Measurements from ENCODE around the gene SKP1. TPM values are rescaled to one million over a fixed set of nuclear protein-coding genes. Genes with fewer than 3 reads are reported as not detected.

Gene SKP1
- total RNA-seq, 1 donor from 2014 or later: 399 TPM

DNA sequence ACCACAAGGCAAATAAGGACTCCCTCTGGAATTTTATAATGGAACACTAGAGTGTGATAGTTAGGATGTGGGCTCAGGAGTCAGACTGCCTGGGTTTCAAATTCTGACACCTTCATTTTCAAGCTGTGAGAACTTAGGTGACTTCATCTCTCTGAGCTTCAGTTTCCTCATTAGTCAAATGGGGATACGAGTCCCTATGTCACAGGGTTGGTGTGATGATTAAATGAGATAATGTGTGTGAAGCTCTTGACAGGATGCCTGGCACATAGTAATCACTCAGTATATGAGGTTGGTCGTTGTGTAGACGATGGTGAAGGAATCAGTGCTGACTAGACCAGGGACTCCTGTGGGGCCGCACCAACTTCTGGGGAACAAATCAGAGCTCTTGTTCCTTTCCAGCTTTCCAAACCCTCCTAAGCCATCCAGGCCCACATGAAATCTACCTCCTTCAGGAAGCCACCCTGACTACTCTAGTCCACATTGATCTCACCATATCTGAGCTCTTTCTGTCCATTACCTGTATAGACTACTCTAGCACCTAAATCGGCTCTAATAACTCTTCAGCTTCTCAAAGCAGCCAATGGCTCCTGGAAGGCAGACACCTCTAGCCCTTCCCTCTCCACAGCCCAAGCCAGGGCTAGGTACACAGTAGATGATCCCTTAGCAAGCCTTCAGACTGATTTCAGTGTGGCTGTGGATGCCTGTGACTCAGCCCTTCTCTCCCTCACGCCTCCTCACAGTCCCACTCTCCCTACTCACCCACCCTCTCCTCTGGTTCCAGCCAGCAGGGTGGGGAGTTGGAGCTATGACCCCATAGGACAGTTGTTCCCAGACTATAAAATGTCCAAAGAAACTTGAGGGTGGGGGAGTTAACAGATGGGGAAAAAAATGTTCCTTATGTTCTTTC lies 64.8 kb downstream of the SKP1 start:
- no peak overlapping the region for H3K27ac ChIP-seq (ENCODE audit: low read depth, low read length)
- H3K9ac ChIP-seq (ENCODE audit: low read length): no peak overlapping the region
- Mint-ChIP-seq H3K27ac (ENCODE audit: unreplicated experiment) (peak overlapping the region; percentile 68), H3K4me1 (ENCODE audit: low read depth, unreplicated experiment) (peaks cover 8% of the 10 kb centered on the region), H3K27me3 (ENCODE audit: low read depth, unreplicated experiment) (peaks cover 37% of the 10 kb centered on the region), H3K9me3 (ENCODE audit: unreplicated experiment) (no peaks in the 10 kb centered on the region), H3K36me3 (ENCODE audit: low read depth, unreplicated experiment) (peaks cover 2% of the 10 kb centered on the region), H3K4me3 (ENCODE audit: unreplicated experiment) (no peak overlapping the region)
- H4K20me1 ChIP-seq (ENCODE audit: insufficient read depth, low read length): peaks cover 15% of the 10 kb centered on the region
- FAIRE-seq: no peak
- H3K79me2 ChIP-seq (ENCODE audit: insufficient read depth, low read length): no peaks in the 10 kb centered on the region
- H2AFZ ChIP-seq (ENCODE audit: low read depth, low read length): no peak overlapping the region
- peaks cover 4% of the 10 kb centered on the region for H3K27me3 ChIP-seq (ENCODE audit: insufficient read depth, low read length)
- peaks cover 29% of the 10 kb centered on the region for H3K4me1 ChIP-seq (ENCODE audit: insufficient read depth, low read length)
- peak overlapping the region; percentile 35 for H3K4me2 ChIP-seq (ENCODE audit: low read length)
- H3K4me3 ChIP-seq (ENCODE audit: insufficient read depth, low read depth, low read length): no peak overlapping the region
- peak; percentile 56 for DNase-seq (ENCODE audit: low read depth)
- H3K36me3 ChIP-seq (ENCODE audit: insufficient read depth, low read length): peaks cover 2% of the 10 kb centered on the region
- no peaks in the 10 kb centered on the region for H3K9me3 ChIP-seq (ENCODE audit: insufficient read depth, low read depth, low read length)
- TF ChIP-seq, protein P1, sequence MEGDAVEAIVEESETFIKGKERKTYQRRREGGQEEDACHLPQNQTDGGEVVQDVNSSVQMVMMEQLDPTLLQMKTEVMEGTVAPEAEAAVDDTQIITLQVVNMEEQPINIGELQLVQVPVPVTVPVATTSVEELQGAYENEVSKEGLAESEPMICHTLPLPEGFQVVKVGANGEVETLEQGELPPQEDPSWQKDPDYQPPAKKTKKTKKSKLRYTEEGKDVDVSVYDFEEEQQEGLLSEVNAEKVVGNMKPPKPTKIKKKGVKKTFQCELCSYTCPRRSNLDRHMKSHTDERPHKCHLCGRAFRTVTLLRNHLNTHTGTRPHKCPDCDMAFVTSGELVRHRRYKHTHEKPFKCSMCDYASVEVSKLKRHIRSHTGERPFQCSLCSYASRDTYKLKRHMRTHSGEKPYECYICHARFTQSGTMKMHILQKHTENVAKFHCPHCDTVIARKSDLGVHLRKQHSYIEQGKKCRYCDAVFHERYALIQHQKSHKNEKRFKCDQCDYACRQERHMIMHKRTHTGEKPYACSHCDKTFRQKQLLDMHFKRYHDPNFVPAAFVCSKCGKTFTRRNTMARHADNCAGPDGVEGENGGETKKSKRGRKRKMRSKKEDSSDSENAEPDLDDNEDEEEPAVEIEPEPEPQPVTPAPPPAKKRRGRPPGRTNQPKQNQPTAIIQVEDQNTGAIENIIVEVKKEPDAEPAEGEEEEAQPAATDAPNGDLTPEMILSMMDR (IDR thresholded peaks at IDR 0.05; ENCODE audit: insufficient read depth, low read depth, low read length): no peak
- TF ChIP-seq EZH2 (IDR thresholded peaks at IDR 0.05; ENCODE audit: insufficient read depth, low read length): no peak

DNA sequence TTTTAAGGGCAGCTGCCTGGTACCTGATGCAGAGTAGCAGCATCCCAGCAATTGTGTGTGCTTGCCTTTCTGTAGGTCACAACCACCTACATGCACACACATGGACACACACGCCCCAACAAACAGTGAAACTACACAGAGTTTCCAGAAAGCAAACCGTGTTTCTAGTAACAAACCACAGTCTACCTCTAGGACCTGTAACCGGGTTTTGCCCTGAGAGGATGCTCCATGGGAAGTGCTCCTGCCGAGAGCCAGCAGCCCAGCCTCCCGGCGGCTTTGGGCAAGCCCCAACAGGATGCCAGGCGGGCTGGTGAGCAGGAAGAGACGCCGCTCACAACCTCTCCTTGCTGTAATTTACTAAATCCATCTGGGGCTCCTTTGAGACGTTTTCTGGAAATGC lies 66.4 kb downstream of the SKP1 start:
- TF ChIP-seq EZH2 (IDR thresholded peaks at IDR 0.05; ENCODE audit: insufficient read depth, low read length): no peak
- TF ChIP-seq, protein P1 (IDR thresholded peaks at IDR 0.05; ENCODE audit: insufficient read depth, low read depth, low read length): no peak
- FAIRE-seq (no peak), DNase-seq (ENCODE audit: low read depth) (no peak)
- Histone ChIP-seq H3K9me3 (ENCODE audit: insufficient read depth, low read depth, low read length) (no peaks in the 10 kb centered on the region), H4K20me1 (ENCODE audit: insufficient read depth, low read length) (no peaks in the 10 kb centered on the region), H3K4me1 (ENCODE audit: insufficient read depth, low read length) (peaks cover 21% of the 10 kb centered on the region), H2AFZ (ENCODE audit: low read depth, low read length) (no peak overlapping the region), H3K27ac (ENCODE audit: low read depth, low read length) (no peak overlapping the region), H3K4me2 (ENCODE audit: low read length) (no peak overlapping the region), H3K9ac (ENCODE audit: low read length) (no peak overlapping the region), H3K36me3 (ENCODE audit: insufficient read depth, low read length) (no peaks in the 10 kb centered on the region), H3K79me2 (ENCODE audit: insufficient read depth, low read length) (no peaks in the 10 kb centered on the region), H3K27me3 (ENCODE audit: insufficient read depth, low read length) (peaks cover 4% of the 10 kb centered on the region), H3K4me3 (ENCODE audit: insufficient read depth, low read depth, low read length) (no peak overlapping the region)
- Mint-ChIP-seq H3K27ac (ENCODE audit: unreplicated experiment) (no peak overlapping the region), H3K4me1 (ENCODE audit: low read depth, unreplicated experiment) (peaks cover 8% of the 10 kb centered on the region), H3K9me3 (ENCODE audit: unreplicated experiment) (no peaks in the 10 kb centered on the region), H3K36me3 (ENCODE audit: low read depth, unreplicated experiment) (peaks cover 2% of the 10 kb centered on the region), H3K4me3 (ENCODE audit: unreplicated experiment) (no peak overlapping the region), H3K27me3 (ENCODE audit: low read depth, unreplicated experiment) (peaks cover 41% of the 10 kb centered on the region)

DNA sequence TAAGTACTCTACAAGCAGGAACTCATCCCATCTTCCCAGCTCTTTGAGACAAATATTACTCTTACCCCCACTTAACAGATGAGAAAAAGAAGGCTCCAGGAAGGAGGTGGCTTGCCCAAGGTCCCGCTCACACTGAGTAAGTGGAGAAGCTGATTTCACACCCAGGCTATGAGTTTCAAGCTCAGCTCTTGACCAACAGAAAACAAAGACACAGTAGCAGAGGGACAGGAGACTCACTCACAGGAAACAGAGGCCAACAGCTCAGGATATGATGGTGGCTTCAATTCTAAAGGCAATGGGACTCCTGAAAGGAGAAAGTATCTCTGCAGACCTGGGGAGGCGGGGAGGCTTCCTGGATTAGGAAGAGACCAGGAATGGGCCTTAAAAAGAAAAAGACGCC lies 69.0 kb downstream of the SKP1 start:
- Histone ChIP-seq H3K36me3 (ENCODE audit: insufficient read depth, low read length) (no peaks in the 10 kb centered on the region), H3K27ac (ENCODE audit: low read depth, low read length) (no peak overlapping the region), H3K79me2 (ENCODE audit: insufficient read depth, low read length) (no peaks in the 10 kb centered on the region), H3K4me2 (ENCODE audit: low read length) (no peak overlapping the region), H3K4me1 (ENCODE audit: insufficient read depth, low read length) (peaks cover 13% of the 10 kb centered on the region), H3K4me3 (ENCODE audit: insufficient read depth, low read depth, low read length) (no peak overlapping the region), H3K9ac (ENCODE audit: low read length) (no peak overlapping the region), H3K9me3 (ENCODE audit: insufficient read depth, low read depth, low read length) (no peaks in the 10 kb centered on the region), H3K27me3 (ENCODE audit: insufficient read depth, low read length) (no peaks in the 10 kb centered on the region), H2AFZ (ENCODE audit: low read depth, low read length) (no peak overlapping the region), H4K20me1 (ENCODE audit: insufficient read depth, low read length) (no peaks in the 10 kb centered on the region)
- FAIRE-seq: no peak
- TF ChIP-seq, protein P1 (IDR thresholded peaks at IDR 0.05; ENCODE audit: insufficient read depth, low read depth, low read length): no peak
- no peak for TF ChIP-seq EZH2 (IDR thresholded peaks at IDR 0.05; ENCODE audit: insufficient read depth, low read length)
- Mint-ChIP-seq H3K4me3 (ENCODE audit: unreplicated experiment) (no peak overlapping the region), H3K4me1 (ENCODE audit: low read depth, unreplicated experiment) (peaks cover 8% of the 10 kb centered on the region), H3K27ac (ENCODE audit: unreplicated experiment) (peak overlapping the region; percentile 58), H3K36me3 (ENCODE audit: low read depth, unreplicated experiment) (peaks cover 2% of the 10 kb centered on the region), H3K9me3 (ENCODE audit: unreplicated experiment) (no peaks in the 10 kb centered on the region), H3K27me3 (ENCODE audit: low read depth, unreplicated experiment) (peaks cover 49% of the 10 kb centered on the region)
- no peak for DNase-seq (ENCODE audit: low read depth)
